HEK293 (cell line): ENCODE measurements around the gene PHACTR1.

Experiments
- CTCF ChIA-PET: fragments of 350-600 bp; formaldehyde crosslinking; extraction: SDS; loops from one replicate; lab custom pipeline; 2021; ENCODE audit warnings: antibody characterized with exemption; lab: Yijun Ruan, JAX
- POLR2A ChIA-PET: fragments of 300-600 bp; formaldehyde crosslinking; extraction: SDS; loops from one replicate; lab custom pipeline; 2020; ENCODE audit warnings: antibody characterized with exemption, inconsistent platforms; lab: Yijun Ruan, JAX
- H3K27ac ChIP-seq: fragments of 200-500 bp; sonication (Bioruptor generic); 2 replicates; pipeline ENCODE4 v1.5.1; 2014; ENCODE audit warnings: low read depth, low read length, control low read depth, inconsistent platforms; ENCODE audit errors: extremely low read depth
- H3K36me3 ChIP-seq, 2 experiments: fragments of 200-500 bp in 1 of 2; sonication (Bioruptor generic) in 1 of 2; 1 replicate in 1 of 2; 2 replicates in 1 of 2; pipeline ENCODE4 v1.5.1; 2014 to 2017; ENCODE audit warnings: inconsistent platforms in 2 of 2, low read length in 2 of 2; ENCODE audit not compliant: control insufficient read depth in 2 of 2, insufficient read depth in 1 of 2
- H3K4me1 ChIP-seq: fragments of 200-500 bp; sonication (Bioruptor generic); 2 replicates; pipeline ENCODE4 v1.5.1; 2014; ENCODE audit warnings: mild to moderate bottlenecking, low read length, inconsistent platforms; ENCODE audit not compliant: control insufficient read depth, insufficient read depth
- H3K4me3 ChIP-seq: 2 replicates; pipeline ENCODE4 v1.5.1; 2011; ENCODE audit warnings: low read depth, mild to moderate bottlenecking, control low read depth, low read length, moderate library complexity
- H3K9me3 ChIP-seq: fragments of 200-500 bp; sonication (Bioruptor generic); 2 replicates; pipeline ENCODE4 v1.5.1; 2014; ENCODE audit warnings: low read depth, low read length, inconsistent platforms; ENCODE audit not compliant: control insufficient read depth, insufficient read depth
- EGR2 ChIP-seq: fragments of 450-650 bp; formaldehyde crosslinking; IDR thresholded peaks from 2 replicates; pipeline ENCODE4 v1.5.1; 2016; ENCODE audit warnings: low read depth, missing biosample characterization, missing genetic modification characterization
- GLIS2 ChIP-seq: fragments of 450-650 bp; formaldehyde crosslinking; IDR thresholded peaks from 2 replicates; pipeline ENCODE4 v1.5.1; 2016; ENCODE audit warnings: missing biosample characterization, missing genetic modification characterization
- IKZF3 ChIP-seq: fragments of 450-650 bp; IDR thresholded peaks from 2 replicates; pipeline ENCODE4 v1.5.0; 2018; ENCODE audit warnings: missing biosample characterization, mild to moderate bottlenecking, missing genetic modification characterization, moderate library complexity
- INSM2 ChIP-seq: fragments of 450-650 bp; formaldehyde crosslinking; IDR thresholded peaks from 2 replicates; pipeline ENCODE4 v1.5.1; 2016; ENCODE audit warnings: missing biosample characterization, missing genetic modification characterization
- PRDM1 ChIP-seq: fragments of 450-650 bp; formaldehyde crosslinking; IDR thresholded peaks from 2 replicates; pipeline ENCODE4; 2016; ENCODE audit warnings: missing biosample characterization, missing genetic modification characterization
- PRDM10 ChIP-seq: fragments of 450-650 bp; formaldehyde crosslinking; IDR thresholded peaks from 2 replicates; pipeline ENCODE4 v1.5.1; 2016; ENCODE audit warnings: missing biosample characterization, missing genetic modification characterization
- TCF7L2 ChIP-seq: IDR thresholded peaks from 2 replicates; pipeline ENCODE4 v1.6.1; 2011; ENCODE audit warnings: low read depth, mild to moderate bottlenecking, inconsistent platforms, low read length, moderate library complexity, borderline replicate concordance
- YY2 ChIP-seq: fragments of 450-650 bp; formaldehyde crosslinking; IDR thresholded peaks from 2 replicates; pipeline ENCODE4 v1.5.1; 2016; ENCODE audit warnings: missing biosample characterization, missing genetic modification characterization
- ZBTB17 ChIP-seq: fragments of 450-650 bp; formaldehyde crosslinking; IDR thresholded peaks from 2 replicates; pipeline ENCODE4 v1.5.1; 2016; ENCODE audit warnings: missing biosample characterization, missing genetic modification characterization
- ZNF19 ChIP-seq: fragments of 450-650 bp; formaldehyde crosslinking; IDR thresholded peaks from 2 replicates; pipeline ENCODE4; 2016; ENCODE audit warnings: missing biosample characterization, missing genetic modification characterization, low read depth
- ZNF324 ChIP-seq: fragments of 450-650 bp; formaldehyde crosslinking; IDR thresholded peaks from 2 replicates; pipeline ENCODE4 v1.5.1; 2016; ENCODE audit warnings: missing biosample characterization, missing genetic modification characterization
- ZNF350 ChIP-seq: fragments of 450-650 bp; formaldehyde crosslinking; IDR thresholded peaks from 2 replicates; pipeline ENCODE4 v1.5.0; 2017; ENCODE audit warnings: missing biosample characterization, mild to moderate bottlenecking, missing genetic modification characterization
- ZNF391 ChIP-seq: fragments of 450-650 bp; formaldehyde crosslinking; IDR thresholded peaks from 2 replicates; pipeline ENCODE4 v1.5.1; 2016; ENCODE audit warnings: low read depth, missing biosample characterization, missing genetic modification characterization, borderline replicate concordance
- ZNF416 ChIP-seq: fragments of 450-650 bp; formaldehyde crosslinking; IDR thresholded peaks from 2 replicates; pipeline ENCODE4 v1.5.1; 2016; ENCODE audit warnings: missing biosample characterization, missing genetic modification characterization
- ZNF555 ChIP-seq: fragments of 450-650 bp; formaldehyde crosslinking; conservative IDR thresholded peaks from 2 replicates; pipeline ENCODE4 v1.5.1; 2017; ENCODE audit warnings: missing biosample characterization, mild to moderate bottlenecking, missing genetic modification characterization, inconsistent platforms
- ZNF707 ChIP-seq: fragments of 450-650 bp; formaldehyde crosslinking; IDR thresholded peaks from 2 replicates; pipeline ENCODE4 v1.5.1; 2016; ENCODE audit warnings: missing biosample characterization, missing genetic modification characterization
- ZNF76 ChIP-seq: fragments of 450-650 bp; formaldehyde crosslinking; IDR thresholded peaks from 2 replicates; pipeline ENCODE4; 2016; ENCODE audit warnings: low read depth, missing biosample characterization, missing genetic modification characterization, borderline replicate concordance

Gene PHACTR1

GRCh38 chr6:12717356-12717755 is 789 bp downstream of the PHACTR1 start:
- CTCF ChIA-PET, result interaction anchor here (0.6 to 1.2 kb wide), 5 partner anchors 76 to 1099 kb away, joined by 3 to 6 read pairs (median 3); no protein-coding TSS in a partner anchor
- TF ChIP-seq TCF7L2, result 0 out of 2 replicates have a peak, but pooled peaks have one; percentile 18
- TF ChIP-seq ZNF555 (tag by site-specific recombination), result no peak
- TF ChIP-seq ZNF350, result no peak
- TF ChIP-seq GLIS2, result peak; percentile 21; the same call in 1 of the 2 replicates
- TF ChIP-seq ZNF324, result no peak
- no peak overlapping the region for H3K4me3 ChIP-seq
- H3K27ac ChIP-seq, result no peak overlapping the region
- POLR2A ChIA-PET, result no interaction called here
- peaks cover 6% of the 10 kb centered on the region; the same call in 1 of the 2 replicates for H3K4me1 ChIP-seq
- H3K9me3 ChIP-seq, result no peaks in the 10 kb centered on the region
- H3K36me3 ChIP-seq, result no peaks in the 10 kb centered on the region

- no peaks in the 10 kb centered on the region for H3K36me3 ChIP-seq
- CTCF ChIA-PET, result interaction anchor here (0.6 to 1.2 kb wide), 5 partner anchors 77 to 1133 kb away, joined by 3 to 4 read pairs (median 3); no protein-coding TSS in a partner anchor
- H3K4me1 ChIP-seq, result peaks cover 6% of the 10 kb centered on the region; the same call in 1 of the 2 replicates
- H3K27ac ChIP-seq, result no peak overlapping the region
- peak overlapping the region; percentile 12 for H3K4me3 ChIP-seq
- TF ChIP-seq ZBTB17 (tag by site-specific recombination) (peak; percentile 34), PRDM1 (tag by site-specific recombination) (peak; percentile 44; the same call in 1 of the 2 replicates), IKZF3 (tag by site-specific recombination) (peak; percentile 18; the same call in 1 of the 2 replicates), ZNF391 (tag by site-specific recombination) (no peak)
- H3K9me3 ChIP-seq, result no peaks in the 10 kb centered on the region
- POLR2A ChIA-PET, result no interaction called here
These were observed 1.4 kb downstream of the PHACTR1 start for GRCh38 chr6:12718015-12718414.

GRCh38 chr6:12719017-12719416 is 2.5 kb downstream of the PHACTR1 start:
- TF ChIP-seq ZNF76 (tag by site-specific recombination) (no peak), INSM2 (tag by site-specific recombination) (no peak), YY2 (tag by site-specific recombination) (no peak), PRDM10 (no peak)
- Histone ChIP-seq H3K9me3 (no peaks in the 10 kb centered on the region), H3K4me1 (peaks cover 6% of the 10 kb centered on the region; the same call in 1 of the 2 replicates), H3K4me3 (no peak overlapping the region), H3K27ac (no peak overlapping the region), H3K36me3 (no peaks in the 10 kb centered on the region)
- CTCF ChIA-PET, result interaction anchor here (0.6 kb wide), 1 partner anchor 1078 kb away, joined by 3 read pairs; no protein-coding TSS in a partner anchor
- POLR2A ChIA-PET, result no interaction called here

- no peak overlapping the region for H3K27ac ChIP-seq
- POLR2A ChIA-PET, result no interaction called here
- H3K9me3 ChIP-seq, result no peaks in the 10 kb centered on the region
- TF ChIP-seq EGR2 (tag by site-specific recombination) (peak; percentile 45; the same call in 1 of the 2 replicates), ZNF19 (tag by site-specific recombination) (no peak), ZNF416 (tag by site-specific recombination) (no peak), ZNF707 (no peak)
- no peaks in the 10 kb centered on the region for H3K36me3 ChIP-seq
- no peak overlapping the region for H3K4me3 ChIP-seq
- CTCF ChIA-PET, result no interaction called here
- H3K4me1 ChIP-seq, result peaks cover 6% of the 10 kb centered on the region; the same call in 1 of the 2 replicates
These were observed 3.7 kb downstream of the PHACTR1 start for GRCh38 chr6:12720310-12720709.
